Stimulated activated CD4-positive, alpha-beta T cell treated with anti-CD3 and anti-CD28 coated beads, Interleukin-2, amount 100 ng/mL, for 4 hours (primary cell): ENCODE data around the gene CDC42EP2.

Experiments used
- DNase-seq: peaks from one replicate; pipeline ENCODE4 v3.0.0-alpha.2; 2020; ENCODE audit warnings: low read depth

Gene CDC42EP2

DNA sequence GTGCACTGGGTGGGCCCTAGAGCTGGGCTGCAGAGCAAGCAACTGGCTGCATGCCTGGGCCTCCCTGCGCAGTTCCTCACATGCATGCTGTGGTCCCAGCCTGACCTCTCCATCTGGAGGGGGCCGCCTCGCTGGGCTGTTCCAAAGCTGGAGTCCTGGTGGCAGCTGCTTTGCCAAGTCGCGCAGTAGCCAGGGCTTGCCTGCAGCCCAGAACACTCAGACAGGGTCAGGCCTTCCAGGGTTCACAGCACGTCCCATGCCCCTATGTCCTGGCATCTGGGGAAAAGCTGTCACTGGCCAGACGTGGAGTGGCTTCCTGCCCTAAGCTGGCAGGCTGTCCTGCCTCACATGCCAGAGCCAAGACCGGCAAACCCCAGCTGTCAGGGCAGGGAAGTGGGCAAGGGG, 16.5 kb upstream of the CDC42EP2 start:
- DNase-seq = no peak

DNA sequence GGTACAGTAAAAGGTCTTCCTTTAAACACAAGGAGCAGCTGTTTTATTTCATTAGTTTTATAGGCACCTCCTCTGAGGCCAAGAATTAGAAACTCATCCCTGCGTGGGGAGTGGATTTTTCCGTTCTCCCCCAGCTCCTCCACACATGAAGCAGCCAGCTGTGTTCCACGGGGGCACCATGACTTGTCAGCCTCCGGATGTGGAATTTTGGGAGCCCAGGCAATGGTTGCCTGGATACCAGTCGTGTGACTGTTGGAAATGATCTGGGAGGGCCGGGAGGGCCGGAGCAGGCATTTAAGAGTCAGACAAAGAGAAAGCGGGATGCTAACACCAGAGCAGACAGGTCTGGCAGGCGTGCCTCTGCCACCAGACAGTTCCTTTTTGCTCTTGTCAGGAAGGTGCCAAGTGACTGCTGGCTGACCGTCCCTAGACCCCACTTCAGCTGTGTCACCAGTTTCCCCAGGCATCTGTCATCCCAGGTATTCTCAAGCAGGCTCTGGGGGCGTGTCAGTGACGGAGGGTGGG, 15.9 kb upstream of the CDC42EP2 start:
- DNase-seq = no peak

DNA sequence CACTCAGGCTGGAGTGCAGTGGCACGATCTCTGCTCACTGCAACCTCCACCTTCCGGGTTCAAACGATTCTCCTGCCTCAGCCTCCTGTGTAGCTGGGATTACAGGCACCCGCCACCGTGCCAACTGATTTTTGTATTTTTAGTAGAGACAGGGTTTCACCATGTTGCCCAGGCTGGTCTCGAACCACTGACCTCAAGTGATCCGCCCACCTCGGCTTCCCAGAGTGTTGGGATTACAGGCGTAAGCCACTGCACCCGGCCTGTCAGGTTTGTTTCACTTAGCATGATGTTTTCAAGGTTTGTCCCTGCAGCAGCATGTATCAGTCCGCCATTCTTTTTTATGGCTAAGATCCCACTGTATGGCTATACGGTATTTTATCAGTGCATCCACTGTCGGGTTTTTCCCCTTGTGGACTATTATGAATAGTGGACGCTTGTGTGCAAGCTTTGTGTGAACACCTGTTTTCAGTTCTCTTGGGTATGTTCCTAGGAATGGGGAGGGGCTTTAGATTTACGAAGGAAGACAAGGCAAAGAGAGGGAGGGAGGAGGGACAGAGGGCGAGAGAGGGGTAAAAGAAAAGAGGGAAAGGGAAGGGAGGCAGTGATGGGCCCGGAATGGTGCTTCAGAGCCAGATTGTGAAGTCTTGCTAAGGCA, 13.9 kb upstream of the CDC42EP2 start:
- DNase-seq = no peak

DNA sequence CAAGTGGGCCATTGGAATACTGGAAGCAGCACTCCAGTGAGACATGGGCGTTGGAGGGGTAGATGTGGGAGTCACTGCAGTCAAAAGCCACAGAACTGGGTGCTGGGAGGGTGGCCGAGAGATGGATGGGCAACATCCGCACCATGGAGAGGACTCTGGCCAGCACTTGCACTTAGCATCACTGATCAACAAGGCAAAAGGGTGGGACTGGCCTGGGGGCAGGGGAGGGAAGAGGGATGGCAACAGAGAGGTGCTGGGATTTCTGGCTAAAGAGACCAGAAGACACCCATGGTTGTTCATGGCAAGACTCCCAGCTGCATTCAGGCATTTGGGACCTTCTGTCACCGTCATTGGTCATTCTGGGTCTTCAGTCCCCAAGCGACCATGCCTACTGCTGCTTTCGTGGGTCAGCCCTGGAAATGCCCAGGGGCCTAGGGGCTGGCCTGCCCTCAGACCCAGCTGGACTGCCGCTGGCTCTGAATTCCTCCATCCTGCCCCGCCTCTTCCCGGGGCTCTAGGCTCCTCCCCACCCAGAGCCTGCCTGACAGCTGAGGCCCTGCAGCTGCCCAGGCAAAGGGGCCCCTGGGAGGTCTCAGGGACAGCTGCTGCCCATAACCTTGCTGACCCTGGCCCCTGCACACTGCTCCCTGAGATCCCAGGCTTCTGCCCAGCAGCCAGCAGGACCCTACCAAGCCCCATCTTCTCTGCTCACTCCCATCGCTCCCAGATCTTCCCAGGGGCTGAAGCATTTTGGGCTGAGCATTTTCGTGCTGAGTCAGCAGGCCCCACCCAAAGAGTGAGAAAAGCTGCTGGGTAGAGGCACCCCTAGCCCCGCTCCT, 13.0 kb upstream of the CDC42EP2 start:
- DNase-seq = no peak

GRCh38 chr11:65303555-65303954, 11.1 kb upstream of the CDC42EP2 start:
- no peak for DNase-seq

GRCh38 chr11:65304110-65304509, 10.6 kb upstream of the CDC42EP2 start:
- DNase-seq = no peak

- DNase-seq = no peak
Observed at GRCh38 chr11:65304613-65305012, 10.1 kb upstream of the CDC42EP2 start.

GRCh38 chr11:65305501-65306268, 9.0 kb upstream of the CDC42EP2 start:
- no peak for DNase-seq

- no peak for DNase-seq
Observed at GRCh38 chr11:65307298-65308229, 7.1 kb upstream of the CDC42EP2 start.

- DNase-seq = no peak
Observed at GRCh38 chr11:65308281-65308891, 6.3 kb upstream of the CDC42EP2 start.

DNA sequence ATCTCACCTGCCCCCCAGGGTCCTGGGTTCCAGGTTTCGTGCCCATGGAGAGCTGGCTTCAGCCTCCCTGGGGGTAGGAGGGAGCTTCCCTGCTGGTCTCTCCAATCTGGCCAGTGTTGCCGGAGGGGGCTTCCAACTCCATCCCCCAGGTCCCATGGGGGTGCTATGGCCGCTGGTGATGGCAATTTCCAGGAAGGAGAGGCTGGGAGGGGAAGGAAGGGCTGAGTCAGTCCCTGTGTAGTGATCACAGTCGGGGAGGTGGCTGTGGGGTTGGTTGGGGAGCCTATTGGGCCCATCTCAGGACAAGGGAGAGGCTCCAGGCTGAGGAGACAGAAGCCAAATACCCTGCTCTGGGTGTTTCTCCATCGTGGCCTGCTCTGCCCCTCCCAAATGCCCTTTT, 5.7 kb upstream of the CDC42EP2 start:
- DNase-seq = no peak

DNA sequence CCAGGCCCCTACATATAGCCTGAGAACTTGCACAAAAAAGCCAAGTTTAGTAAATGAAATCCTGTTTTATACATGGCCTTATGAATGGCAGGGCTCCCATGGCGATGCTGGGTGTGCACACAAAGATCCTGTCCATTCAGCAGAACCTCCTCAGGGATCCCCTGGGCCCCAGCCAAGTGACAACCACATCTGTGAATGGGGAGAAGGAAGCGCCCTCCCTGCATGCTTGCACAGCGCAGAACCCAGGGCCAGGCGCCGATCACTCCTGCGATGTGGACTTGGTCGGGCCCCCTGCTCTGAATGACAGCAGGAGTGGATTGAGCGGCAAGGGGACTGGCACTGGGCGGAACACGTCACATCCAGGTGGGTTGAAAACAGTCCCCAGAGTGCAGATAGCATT, 4.5 kb upstream of the CDC42EP2 start:
- DNase-seq = no peak

DNA sequence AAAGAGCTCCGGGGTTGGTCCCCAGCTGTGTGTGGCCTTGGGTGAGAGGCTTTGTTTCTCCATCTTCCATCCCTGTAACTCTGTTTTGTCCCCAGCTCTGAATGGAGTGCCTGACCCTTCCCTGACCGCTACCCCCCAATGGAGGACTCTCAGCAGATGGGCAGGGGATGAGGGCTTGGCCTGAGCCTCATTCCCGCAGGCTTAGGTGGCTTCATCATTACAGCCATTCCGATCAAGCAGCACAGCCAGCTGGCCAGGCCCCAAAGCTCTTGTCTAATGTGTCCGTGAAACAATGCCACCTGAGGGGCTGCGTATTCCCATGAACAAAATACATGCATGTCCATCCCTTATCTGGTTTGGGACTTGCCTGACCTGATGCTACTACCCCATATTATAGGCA, 3.9 kb upstream of the CDC42EP2 start:
- no peak for DNase-seq

DNA sequence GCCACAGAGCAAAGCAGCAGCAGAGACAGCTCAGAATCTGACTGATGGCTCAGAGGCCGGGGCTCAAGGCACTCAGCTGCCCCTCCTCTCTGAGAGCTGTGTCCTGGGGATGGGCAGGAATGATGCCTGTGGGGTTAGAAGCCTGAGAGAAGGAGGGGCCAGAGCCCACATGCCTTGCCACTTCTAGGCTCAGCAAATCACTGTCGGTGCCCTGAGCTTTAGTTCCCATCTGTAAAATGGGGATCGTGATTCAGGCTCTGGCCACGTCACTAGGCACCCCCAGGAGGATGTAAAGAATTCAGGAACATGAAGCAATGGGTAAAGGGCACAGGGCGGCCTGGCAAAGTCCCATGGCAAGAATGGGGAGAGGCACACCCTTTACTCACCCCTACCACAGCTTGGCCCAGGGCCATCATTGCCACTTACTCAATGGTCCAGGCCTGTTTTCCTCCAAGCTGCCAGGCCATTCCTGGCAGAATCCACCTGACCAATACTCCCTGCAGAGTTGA, 3.4 kb upstream of the CDC42EP2 start:
- no peak for DNase-seq

DNA sequence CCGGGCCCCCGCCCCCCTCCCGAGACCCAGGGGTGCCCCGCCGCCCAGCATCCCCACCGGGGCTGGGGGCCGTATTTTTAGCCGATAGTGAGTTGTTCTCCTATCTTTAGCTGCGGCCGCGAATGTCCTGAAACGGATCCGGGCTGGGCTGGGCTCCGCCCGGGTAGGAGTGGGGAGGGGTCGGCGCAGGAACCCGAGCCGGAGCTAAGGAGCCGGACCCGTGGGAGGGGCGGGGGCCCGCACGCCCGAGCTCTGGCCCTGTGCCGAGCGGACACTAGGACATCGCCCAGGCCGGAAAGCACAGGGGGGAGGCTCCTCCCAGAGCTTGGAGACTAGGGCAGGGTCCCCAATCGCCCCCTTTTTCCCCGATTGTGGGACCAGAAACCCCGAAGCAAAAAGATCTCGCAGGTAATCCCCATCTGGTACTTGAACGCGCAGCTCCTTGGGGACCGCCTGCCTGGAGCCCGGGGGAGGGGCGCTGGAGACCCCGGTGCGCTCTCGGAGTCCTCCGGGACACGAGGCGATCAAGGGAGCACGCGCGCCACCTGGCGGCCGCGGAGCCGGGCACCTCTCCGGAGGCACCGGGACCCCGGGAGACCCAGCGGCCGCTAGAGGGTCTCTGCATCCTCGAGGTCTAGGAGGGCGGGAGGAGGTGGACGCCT, 669 bp downstream of the CDC42EP2 start:
- peak; percentile 72 for DNase-seq

DNA sequence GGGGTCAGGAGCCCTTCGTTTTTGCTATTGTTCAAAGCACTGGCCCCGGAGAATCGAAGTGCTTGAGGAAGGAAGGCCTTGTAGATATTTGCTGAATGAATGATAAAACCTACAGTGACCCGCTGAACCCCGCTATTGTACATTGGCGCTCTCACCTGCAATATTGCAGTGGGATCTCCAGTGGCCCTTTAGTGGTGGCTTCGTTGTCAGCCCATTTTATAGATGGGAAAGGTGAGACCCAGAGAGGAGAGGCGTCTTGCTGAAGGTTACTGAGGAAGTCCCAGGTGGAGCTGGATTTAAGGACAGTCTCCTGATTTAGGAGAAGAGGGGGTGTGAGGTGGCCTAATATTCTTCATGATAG, 1.2 kb downstream of the CDC42EP2 start:
- DNase-seq = no peak

DNA sequence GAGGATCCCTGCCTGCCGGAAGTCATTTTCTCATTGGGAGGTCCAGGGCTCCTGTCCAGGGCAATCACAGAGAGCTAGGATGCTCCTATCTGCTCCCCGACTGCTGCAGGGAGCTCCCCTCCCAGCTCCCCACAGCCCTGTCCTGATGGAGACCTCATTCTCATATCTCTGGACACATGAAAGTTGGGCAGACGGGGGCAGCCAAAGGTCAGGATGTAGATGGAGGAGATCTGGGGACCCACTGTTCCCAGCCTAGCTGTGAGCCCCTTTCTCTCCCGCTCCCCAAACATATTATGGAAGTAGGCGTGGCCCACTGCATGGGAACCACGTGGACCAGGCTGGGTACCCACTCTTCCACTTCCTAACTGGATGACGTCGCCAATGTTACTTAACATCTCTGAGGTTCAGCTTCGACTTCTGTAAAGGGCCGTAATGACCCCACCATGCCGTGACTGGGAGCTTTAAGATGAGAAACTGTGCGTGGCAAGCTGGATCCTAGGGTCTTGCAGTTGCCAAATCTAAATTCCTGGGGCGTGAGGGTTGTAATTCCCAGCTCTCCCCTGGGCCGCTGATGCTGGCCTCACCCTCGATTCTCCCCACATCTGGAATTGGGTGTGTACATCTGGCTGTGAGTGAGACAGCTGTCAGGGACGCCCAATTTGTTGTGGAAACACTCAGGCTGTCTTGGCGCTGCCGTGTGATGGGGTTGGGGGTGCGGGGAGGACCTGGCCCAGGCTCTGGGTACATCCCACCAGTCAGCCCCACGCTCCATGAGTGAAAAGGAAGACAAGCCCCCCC, 1.8 kb downstream of the CDC42EP2 start:
- DNase-seq = no peak

- no peak for DNase-seq
Observed at GRCh38 chr11:65317025-65317786, 2.5 kb downstream of the CDC42EP2 start.
